ENCODE results near the gene TTC4.

The TTC4 gene

GRCh38 chr1:54736685-54737084 is 21.0 kb downstream of the TTC4 start:
- no peak overlapping the region for H3K27ac ChIP-seq (ENCODE audit: low read depth, low read length)
- no peaks in the 10 kb centered on the region for H3K27me3 ChIP-seq (ENCODE audit: insufficient read depth, low read length, poor library complexity)
- H3K18ac ChIP-seq (ENCODE audit: low read length): no peak overlapping the region
- H3K4me1 ChIP-seq (ENCODE audit: control insufficient read depth, low read depth, low read length): no peaks in the 10 kb centered on the region
- no peaks in the 10 kb centered on the region for H3K79me2 ChIP-seq (ENCODE audit: control insufficient read depth, insufficient read depth, low read length)
- no peaks in the 10 kb centered on the region for H3K79me1 ChIP-seq (ENCODE audit: low read length)
- no peak overlapping the region for H2AK5ac ChIP-seq (ENCODE audit: low read length)
- no peak overlapping the region for H3K4me3 ChIP-seq (ENCODE audit: low read length)
- DNase-seq: no peak
- no peak overlapping the region for H3K4ac ChIP-seq (ENCODE audit: low read depth, low read length)
- no peak overlapping the region for H4K8ac ChIP-seq (ENCODE audit: low read depth, low read length)
- WGBS (ENCODE audit: extremely low coverage, insufficient coverage, low lambda C conversion rate): no CpG with 5 or more reads among the region's 5 CpGs
- H2BK120ac ChIP-seq (ENCODE audit: low read depth, low read length): no peak overlapping the region
- H3K23ac ChIP-seq (ENCODE audit: low read length): no peak overlapping the region
- H2BK15ac ChIP-seq (replicated peaks; ENCODE audit: low read depth): no peak overlapping the region
- peaks cover 9% of the 10 kb centered on the region for H3K36me3 ChIP-seq (ENCODE audit: control insufficient read depth, insufficient read depth, low read length)
- no peak overlapping the region for H3K56ac ChIP-seq (ENCODE audit: low read length)
- H4K5ac ChIP-seq (ENCODE audit: low read length): no peak overlapping the region
- H3K4me2 ChIP-seq (ENCODE audit: low read length): no peak overlapping the region
- H2BK5ac ChIP-seq (ENCODE audit: low read length): no peak overlapping the region
- no peak overlapping the region for H3K9ac ChIP-seq (ENCODE audit: low read length)

GRCh38 chr1:54738244-54738643 is 22.6 kb downstream of the TTC4 start:
- Histone ChIP-seq H3K4me2 (ENCODE audit: low read length) (no peak overlapping the region), H2BK120ac (ENCODE audit: low read depth, low read length) (no peak overlapping the region), H2AK5ac (ENCODE audit: low read length) (no peak overlapping the region), H3K4ac (ENCODE audit: low read depth, low read length) (no peak overlapping the region), H3K9ac (ENCODE audit: low read length) (no peak overlapping the region), H3K56ac (ENCODE audit: low read length) (no peak overlapping the region), H2BK15ac (replicated peaks; ENCODE audit: low read depth) (no peak overlapping the region), H3K4me1 (ENCODE audit: control insufficient read depth, low read depth, low read length) (no peaks in the 10 kb centered on the region), H4K5ac (ENCODE audit: low read length) (no peak overlapping the region), H2BK5ac (ENCODE audit: low read length) (no peak overlapping the region), H3K79me2 (ENCODE audit: control insufficient read depth, insufficient read depth, low read length) (no peaks in the 10 kb centered on the region), H3K27me3 (ENCODE audit: insufficient read depth, low read length, poor library complexity) (no peaks in the 10 kb centered on the region), H3K79me1 (ENCODE audit: low read length) (no peaks in the 10 kb centered on the region), H3K4me3 (ENCODE audit: low read length) (no peak overlapping the region), H3K36me3 (ENCODE audit: control insufficient read depth, insufficient read depth, low read length) (peaks cover 13% of the 10 kb centered on the region), H4K8ac (ENCODE audit: low read depth, low read length) (no peak overlapping the region), H3K18ac (ENCODE audit: low read length) (no peak overlapping the region), H3K27ac (ENCODE audit: low read depth, low read length) (no peak overlapping the region), H3K23ac (ENCODE audit: low read length) (no peak overlapping the region)
- no peak for DNase-seq
- WGBS (ENCODE audit: extremely low coverage, insufficient coverage, low lambda C conversion rate): no CpG with 5 or more reads among the region's 6 CpGs

GRCh38 chr1:54741531-54741930 is 25.9 kb downstream of the TTC4 start:
- no peaks in the 10 kb centered on the region for H3K79me1 ChIP-seq (ENCODE audit: low read length)
- H3K27ac ChIP-seq (ENCODE audit: low read depth, low read length): no peak overlapping the region
- H3K56ac ChIP-seq (ENCODE audit: low read length): no peak overlapping the region
- no peak overlapping the region for H2BK15ac ChIP-seq (replicated peaks; ENCODE audit: low read depth)
- H4K5ac ChIP-seq (ENCODE audit: low read length): no peak overlapping the region
- no peak overlapping the region for H2AK5ac ChIP-seq (ENCODE audit: low read length)
- no peak overlapping the region for H3K4me2 ChIP-seq (ENCODE audit: low read length)
- no peak for DNase-seq
- no CpG with 5 or more reads among the region's 4 CpGs for WGBS (ENCODE audit: extremely low coverage, insufficient coverage, low lambda C conversion rate)
- no peak overlapping the region for H3K4ac ChIP-seq (ENCODE audit: low read depth, low read length)
- H3K4me3 ChIP-seq (ENCODE audit: low read length): no peak overlapping the region
- H3K36me3 ChIP-seq (ENCODE audit: control insufficient read depth, insufficient read depth, low read length): peaks cover 13% of the 10 kb centered on the region
- H3K27me3 ChIP-seq (ENCODE audit: insufficient read depth, low read length, poor library complexity): no peaks in the 10 kb centered on the region
- no peak overlapping the region for H3K23ac ChIP-seq (ENCODE audit: low read length)
- H3K4me1 ChIP-seq (ENCODE audit: control insufficient read depth, low read depth, low read length): no peaks in the 10 kb centered on the region
- H3K79me2 ChIP-seq (ENCODE audit: control insufficient read depth, insufficient read depth, low read length): no peaks in the 10 kb centered on the region
- H2BK5ac ChIP-seq (ENCODE audit: low read length): no peak overlapping the region
- H3K18ac ChIP-seq (ENCODE audit: low read length): no peak overlapping the region
- no peak overlapping the region for H4K8ac ChIP-seq (ENCODE audit: low read depth, low read length)
- no peak overlapping the region for H2BK120ac ChIP-seq (ENCODE audit: low read depth, low read length)
- no peak overlapping the region for H3K9ac ChIP-seq (ENCODE audit: low read length)

- Histone ChIP-seq H3K23ac (ENCODE audit: low read length) (no peak overlapping the region), H3K36me3 (ENCODE audit: control insufficient read depth, insufficient read depth, low read length) (peaks cover 11% of the 10 kb centered on the region), H3K4me3 (ENCODE audit: low read length) (no peak overlapping the region), H2BK120ac (ENCODE audit: low read depth, low read length) (no peak overlapping the region), H2BK15ac (replicated peaks; ENCODE audit: low read depth) (no peak overlapping the region), H4K8ac (ENCODE audit: low read depth, low read length) (no peak overlapping the region), H2BK5ac (ENCODE audit: low read length) (no peak overlapping the region), H3K4me1 (ENCODE audit: control insufficient read depth, low read depth, low read length) (no peaks in the 10 kb centered on the region), H3K79me1 (ENCODE audit: low read length) (no peaks in the 10 kb centered on the region), H3K4ac (ENCODE audit: low read depth, low read length) (no peak overlapping the region), H3K79me2 (ENCODE audit: control insufficient read depth, insufficient read depth, low read length) (no peaks in the 10 kb centered on the region), H3K18ac (ENCODE audit: low read length) (no peak overlapping the region), H3K4me2 (ENCODE audit: low read length) (no peak overlapping the region), H3K27me3 (ENCODE audit: insufficient read depth, low read length, poor library complexity) (no peaks in the 10 kb centered on the region), H3K27ac (ENCODE audit: low read depth, low read length) (no peak overlapping the region), H3K56ac (ENCODE audit: low read length) (no peak overlapping the region), H2AK5ac (ENCODE audit: low read length) (no peak overlapping the region), H3K9ac (ENCODE audit: low read length) (no peak overlapping the region), H4K5ac (ENCODE audit: low read length) (no peak overlapping the region)
- WGBS (ENCODE audit: extremely low coverage, insufficient coverage, low lambda C conversion rate): no CpG with 5 or more reads among the region's 4 CpGs
- DNase-seq: no peak
These were observed 26.6 kb downstream of the TTC4 start for GRCh38 chr1:54742282-54742681.

GRCh38 chr1:54743416-54744226 is 28.0 kb downstream of the TTC4 start:
- Histone ChIP-seq H3K9ac (ENCODE audit: low read length) (no peak overlapping the region), H3K27ac (ENCODE audit: low read depth, low read length) (no peak overlapping the region), H3K4me1 (ENCODE audit: control insufficient read depth, low read depth, low read length) (no peaks in the 10 kb centered on the region), H3K56ac (ENCODE audit: low read length) (no peak overlapping the region), H3K18ac (ENCODE audit: low read length) (no peak overlapping the region), H3K27me3 (ENCODE audit: insufficient read depth, low read length, poor library complexity) (no peaks in the 10 kb centered on the region), H3K36me3 (ENCODE audit: control insufficient read depth, insufficient read depth, low read length) (peaks cover 8% of the 10 kb centered on the region), H2AK5ac (ENCODE audit: low read length) (no peak overlapping the region), H3K79me1 (ENCODE audit: low read length) (no peaks in the 10 kb centered on the region), H4K5ac (ENCODE audit: low read length) (no peak overlapping the region), H3K4me2 (ENCODE audit: low read length) (no peak overlapping the region), H2BK5ac (ENCODE audit: low read length) (no peak overlapping the region), H3K23ac (ENCODE audit: low read length) (no peak overlapping the region), H3K4me3 (ENCODE audit: low read length) (no peak overlapping the region), H2BK120ac (ENCODE audit: low read depth, low read length) (no peak overlapping the region), H4K8ac (ENCODE audit: low read depth, low read length) (no peak overlapping the region), H3K4ac (ENCODE audit: low read depth, low read length) (no peak overlapping the region), H2BK15ac (replicated peaks; ENCODE audit: low read depth) (no peak overlapping the region), H3K79me2 (ENCODE audit: control insufficient read depth, insufficient read depth, low read length) (no peaks in the 10 kb centered on the region)
- no peak for DNase-seq
- WGBS (ENCODE audit: extremely low coverage, insufficient coverage, low lambda C conversion rate): no CpG with 5 or more reads among the region's 12 CpGs

- Histone ChIP-seq H3K36me3 (ENCODE audit: control insufficient read depth, insufficient read depth, low read length) (peaks cover 8% of the 10 kb centered on the region), H3K23ac (ENCODE audit: low read length) (no peak overlapping the region), H3K4me3 (ENCODE audit: low read length) (no peak overlapping the region), H3K27ac (ENCODE audit: low read depth, low read length) (no peak overlapping the region), H3K79me1 (ENCODE audit: low read length) (no peaks in the 10 kb centered on the region), H4K5ac (ENCODE audit: low read length) (no peak overlapping the region), H2BK15ac (replicated peaks; ENCODE audit: low read depth) (no peak overlapping the region), H3K27me3 (ENCODE audit: insufficient read depth, low read length, poor library complexity) (no peaks in the 10 kb centered on the region), H4K8ac (ENCODE audit: low read depth, low read length) (no peak overlapping the region), H3K56ac (ENCODE audit: low read length) (no peak overlapping the region), H3K4me1 (ENCODE audit: control insufficient read depth, low read depth, low read length) (no peaks in the 10 kb centered on the region), H2BK120ac (ENCODE audit: low read depth, low read length) (no peak overlapping the region), H3K18ac (ENCODE audit: low read length) (no peak overlapping the region), H3K79me2 (ENCODE audit: control insufficient read depth, insufficient read depth, low read length) (no peaks in the 10 kb centered on the region), H2BK5ac (ENCODE audit: low read length) (no peak overlapping the region), H2AK5ac (ENCODE audit: low read length) (no peak overlapping the region), H3K9ac (ENCODE audit: low read length) (no peak overlapping the region), H3K4me2 (ENCODE audit: low read length) (no peak overlapping the region), H3K4ac (ENCODE audit: low read depth, low read length) (no peak overlapping the region)
- no peak for DNase-seq
- no CpG with 5 or more reads among the region's 3 CpGs for WGBS (ENCODE audit: extremely low coverage, insufficient coverage, low lambda C conversion rate)
These were observed 29.0 kb downstream of the TTC4 start for GRCh38 chr1:54744696-54745095.

Data from mesendoderm (in vitro differentiated cells).